HG02642 (cell line): Measurements from ENCODE around the gene LTBP1.
"Not testable (repeated sequence)": the region's sequence is repeated elsewhere in the genome, so short reads cannot be mapped to it uniquely, and the experiment has no call there.

Experiments
- ATAC-seq: cut with Tn5 transposase; IDR thresholded peaks from one replicate; pipeline ENCODE4 v1.9.1; 2021; ENCODE audit warnings: mild to moderate bottlenecking; ENCODE audit not compliant: unreplicated experiment, poor library complexity

Gene LTBP1

GRCh38 chr2:33383855-33384598 is 437.3 kb downstream of the LTBP1 start:
- ATAC-seq: no peak

- no peak for ATAC-seq
Observed at GRCh38 chr2:33384599-33384961, 437.8 kb downstream of the LTBP1 start.

- no peak for ATAC-seq
Observed at GRCh38 chr2:33388996-33389395, 442.2 kb downstream of the LTBP1 start.

DNA sequence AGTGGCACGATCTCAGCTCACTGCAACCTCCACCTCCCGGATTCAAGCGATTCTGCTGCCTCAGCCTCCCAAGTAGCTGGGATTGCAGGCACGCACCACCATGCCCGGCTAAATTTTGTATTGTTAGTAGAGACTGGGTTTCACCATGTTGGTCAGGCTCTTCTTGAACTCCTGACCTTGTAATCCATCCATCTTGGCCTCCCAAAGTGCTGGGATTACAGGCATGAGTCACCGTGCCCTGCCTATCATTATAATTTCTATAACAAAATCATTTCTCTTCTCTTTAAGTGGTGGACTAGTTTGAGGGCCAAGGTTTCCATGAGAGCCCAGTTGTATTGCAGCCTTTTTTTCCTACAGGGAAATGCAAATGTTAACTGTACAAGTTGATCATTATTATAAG is 442.9 kb downstream of the LTBP1 start:
- not testable (repeated sequence) for ATAC-seq

DNA sequence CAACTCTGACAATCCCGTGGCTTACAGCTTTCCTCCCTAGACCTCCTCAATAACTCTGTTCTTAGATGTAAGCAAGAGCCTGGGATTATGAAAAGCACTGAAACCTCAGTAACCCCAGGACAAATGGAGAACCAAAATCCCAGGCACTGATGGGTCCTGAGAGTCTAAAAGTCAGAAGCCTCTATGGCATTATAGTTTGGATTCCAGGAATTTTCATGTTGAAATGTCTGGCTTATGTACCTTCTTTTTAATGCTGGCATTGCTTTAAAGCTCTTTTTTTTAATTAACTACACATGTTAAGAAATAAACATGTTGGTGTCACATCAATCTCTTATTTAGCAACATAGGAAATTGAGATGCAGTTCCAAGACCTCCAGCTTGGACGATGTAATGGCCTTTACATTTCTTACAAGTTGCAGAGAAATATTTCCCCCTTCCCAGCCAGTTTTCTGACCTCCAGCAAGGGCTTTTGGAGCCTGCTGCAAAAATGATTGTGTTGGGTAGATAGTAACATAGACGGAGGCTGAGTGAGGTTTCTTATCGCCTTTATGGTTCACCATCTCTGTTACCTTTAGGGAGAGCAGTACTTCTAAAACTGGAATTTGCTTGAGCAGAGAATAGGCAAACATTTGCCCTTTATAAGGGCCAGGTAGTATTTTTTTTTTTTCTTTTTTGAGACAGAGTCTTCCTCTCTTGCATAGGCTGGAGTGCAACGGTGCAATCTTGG is 444.9 kb downstream of the LTBP1 start:
- no peak for ATAC-seq

DNA sequence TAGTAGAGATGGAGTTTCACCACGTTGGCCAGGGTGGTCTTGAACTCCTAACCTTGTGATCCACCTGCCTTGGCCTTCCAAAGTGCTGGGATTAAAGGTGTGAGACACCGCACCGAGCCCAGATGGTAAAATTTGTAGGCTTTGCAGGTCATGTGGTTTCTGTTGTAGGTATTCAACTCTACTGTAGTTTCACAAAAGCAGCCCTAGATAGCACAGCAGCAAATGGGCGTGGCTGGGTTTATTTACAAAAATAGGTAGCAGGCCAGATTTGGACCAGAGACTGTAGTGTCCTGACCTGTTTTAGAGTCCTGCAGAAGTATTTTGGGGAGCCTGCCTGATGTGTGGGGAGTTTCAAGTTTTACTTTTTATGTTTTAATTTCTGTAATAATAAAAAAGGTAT is 445.6 kb downstream of the LTBP1 start:
- no peak for ATAC-seq

DNA sequence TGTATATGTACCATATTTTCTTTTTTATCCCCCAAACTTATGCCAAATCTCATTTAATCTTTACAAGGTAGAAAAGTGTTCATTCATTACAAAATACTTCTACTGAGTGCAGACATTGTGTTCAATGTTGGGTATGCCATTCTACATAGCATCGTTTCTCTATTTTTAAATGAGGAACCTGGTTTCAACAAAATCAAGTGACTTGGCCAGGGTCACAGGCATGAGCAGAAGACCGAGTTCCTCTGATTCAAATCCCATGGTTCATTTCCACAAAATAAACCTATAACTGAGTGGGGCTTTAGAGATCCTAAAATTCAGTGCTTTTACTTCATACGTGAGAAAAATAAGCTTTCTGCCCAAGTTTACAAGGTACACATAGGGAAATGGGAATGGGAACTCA is 448.3 kb downstream of the LTBP1 start:
- no peak for ATAC-seq

DNA sequence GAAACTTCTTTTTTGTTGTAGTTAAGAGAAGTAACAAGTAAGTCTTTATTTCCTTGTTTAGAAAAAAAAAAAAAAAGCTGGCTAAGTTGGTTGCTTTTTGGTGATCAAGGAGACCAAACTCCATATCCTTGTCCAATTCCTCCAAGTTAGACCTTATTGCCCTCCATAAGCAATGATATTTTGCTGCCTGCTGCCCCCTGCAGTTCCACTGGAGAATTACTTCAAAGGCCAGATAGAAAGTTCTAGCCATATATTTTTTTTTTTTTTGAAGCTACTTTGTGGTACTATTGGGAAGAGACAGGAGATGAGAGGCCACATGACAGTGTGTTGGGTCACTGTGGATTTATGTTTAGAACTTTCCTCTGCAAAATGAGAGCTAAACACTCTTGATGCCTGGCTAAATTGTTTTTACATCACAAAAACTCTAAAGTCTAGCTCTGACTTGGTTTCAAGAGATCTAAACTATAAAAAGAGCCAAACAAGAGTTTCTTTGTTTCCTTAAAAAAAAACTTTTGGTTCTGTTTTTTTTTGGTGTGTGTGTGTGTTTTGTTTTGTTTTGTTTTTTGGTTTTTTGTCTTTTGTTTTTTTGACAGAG is 449.0 kb downstream of the LTBP1 start:
- no peak for ATAC-seq

DNA sequence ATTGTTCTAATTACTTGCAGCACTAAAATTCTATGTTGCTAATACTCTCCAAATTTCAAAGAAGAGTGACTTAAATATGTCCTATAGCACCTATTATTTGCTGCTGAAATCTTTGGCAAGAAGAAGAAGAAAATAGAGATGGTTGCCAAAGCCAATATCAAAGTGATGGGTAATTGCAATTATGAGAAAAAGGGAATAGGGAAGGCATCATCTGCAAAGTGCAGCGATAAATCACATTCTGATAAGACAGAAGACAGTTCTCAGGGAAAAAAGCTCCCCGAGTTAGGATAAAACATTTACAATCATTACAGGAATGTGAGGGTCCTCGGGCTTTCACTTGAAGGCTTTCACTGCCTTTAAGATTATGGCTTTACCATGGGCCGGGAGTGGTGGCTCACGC is 457.6 kb downstream of the LTBP1 start:
- ATAC-seq: no peak

GRCh38 chr2:33406622-33407021 is 459.9 kb downstream of the LTBP1 start:
- no peak for ATAC-seq

DNA sequence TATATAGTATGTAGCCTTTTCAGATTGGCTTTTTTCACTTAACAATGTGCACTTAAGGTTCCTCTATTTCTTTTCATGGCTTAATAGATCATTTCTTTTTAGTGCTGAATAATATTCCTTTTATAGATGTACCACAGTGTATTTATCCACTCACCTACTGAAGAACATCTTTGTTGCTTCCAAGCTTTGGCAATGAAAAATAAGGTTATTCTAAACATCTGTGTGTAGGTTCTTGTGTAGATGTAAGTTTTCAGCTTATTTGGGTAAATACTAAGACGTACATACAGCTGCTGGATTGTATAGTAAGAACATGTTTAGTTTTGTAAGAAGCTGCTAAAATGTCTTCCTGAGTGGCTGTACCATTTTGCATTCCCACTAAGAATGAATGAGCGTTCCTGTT is 461.4 kb downstream of the LTBP1 start:
- no peak for ATAC-seq

DNA sequence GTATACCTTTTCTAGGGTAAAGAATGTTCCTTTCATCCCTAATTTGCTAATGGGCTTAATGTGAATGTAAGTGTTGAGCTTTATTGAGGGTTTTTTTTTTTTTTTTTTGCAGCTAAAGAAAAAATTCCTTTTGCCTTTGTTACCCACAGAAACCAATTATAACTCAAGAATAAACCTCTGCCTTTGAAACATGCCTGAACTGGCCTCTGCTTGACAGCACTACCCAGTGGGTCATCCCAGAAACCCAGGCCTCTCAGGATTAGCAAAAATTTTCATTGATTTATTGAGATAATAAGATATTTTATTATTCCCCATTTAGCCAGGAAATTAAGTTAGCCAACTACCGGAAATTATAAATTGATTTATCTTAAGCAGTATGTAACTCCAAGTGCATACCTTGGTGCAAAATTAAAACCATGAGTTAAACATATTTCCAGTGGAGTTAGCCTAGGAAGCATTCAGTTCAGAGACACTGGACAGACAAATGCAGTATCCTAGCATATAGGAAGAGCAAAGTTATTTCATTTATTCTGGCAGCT is 462.7 kb downstream of the LTBP1 start:
- ATAC-seq: no peak

DNA sequence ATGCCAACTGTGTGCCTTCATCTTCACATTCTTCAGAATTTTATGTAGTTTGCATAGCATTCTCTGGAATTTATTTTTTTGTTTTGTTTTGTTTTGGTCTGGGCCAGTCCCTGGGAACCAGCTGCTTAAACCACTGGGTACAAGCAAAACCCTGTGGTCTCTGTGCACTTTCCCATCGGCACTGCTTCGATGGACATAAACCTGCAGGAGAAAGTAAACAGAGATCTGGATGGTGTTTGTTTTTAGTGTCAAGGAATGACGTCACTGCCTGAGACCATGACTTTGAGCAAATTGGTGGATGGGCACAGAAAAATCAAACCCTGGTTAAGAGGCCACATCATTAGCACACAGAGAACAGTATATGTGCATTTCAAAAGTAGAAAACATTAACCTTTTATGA is 465.0 kb downstream of the LTBP1 start:
- no peak for ATAC-seq

DNA sequence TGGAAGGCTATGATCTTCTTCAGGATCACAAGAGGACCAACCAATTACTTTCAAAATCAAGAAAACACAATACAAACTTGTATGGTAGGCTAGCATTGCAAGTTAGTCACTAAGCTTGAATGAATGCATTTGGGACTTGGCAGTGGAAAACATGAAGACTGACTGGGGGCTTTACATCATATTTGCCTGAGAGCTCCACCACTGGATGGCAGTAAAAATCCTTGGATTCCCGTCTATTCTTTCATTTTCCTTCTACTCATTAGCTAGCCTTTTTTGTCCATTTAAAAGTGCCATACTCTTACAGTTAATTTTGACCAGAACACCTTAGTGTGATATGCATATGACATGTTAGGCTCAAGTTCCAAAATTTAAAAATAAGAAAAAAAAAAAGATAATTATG is 466.2 kb downstream of the LTBP1 start:
- ATAC-seq: no peak

GRCh38 chr2:33419581-33420200 is 472.9 kb downstream of the LTBP1 start:
- ATAC-seq: no peak

DNA sequence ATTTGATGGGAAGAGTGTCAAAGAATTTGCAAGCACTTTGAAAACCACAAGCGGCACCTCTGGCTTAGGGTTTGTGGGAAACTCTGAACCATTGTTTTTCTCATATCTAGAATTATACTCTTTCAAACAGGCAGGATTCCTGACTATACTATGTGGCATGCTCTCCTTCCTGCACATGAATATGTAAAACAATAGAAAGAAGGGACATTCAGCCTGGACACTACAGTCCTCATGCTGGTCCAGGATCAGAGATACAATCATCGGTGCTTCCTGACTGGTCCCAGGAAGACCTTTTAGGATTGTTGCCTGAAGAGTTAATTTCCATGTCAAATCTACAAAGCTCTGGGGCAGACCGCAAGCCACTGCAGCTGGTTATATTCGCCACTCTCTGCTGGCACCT is 474.0 kb downstream of the LTBP1 start:
- no peak for ATAC-seq

DNA sequence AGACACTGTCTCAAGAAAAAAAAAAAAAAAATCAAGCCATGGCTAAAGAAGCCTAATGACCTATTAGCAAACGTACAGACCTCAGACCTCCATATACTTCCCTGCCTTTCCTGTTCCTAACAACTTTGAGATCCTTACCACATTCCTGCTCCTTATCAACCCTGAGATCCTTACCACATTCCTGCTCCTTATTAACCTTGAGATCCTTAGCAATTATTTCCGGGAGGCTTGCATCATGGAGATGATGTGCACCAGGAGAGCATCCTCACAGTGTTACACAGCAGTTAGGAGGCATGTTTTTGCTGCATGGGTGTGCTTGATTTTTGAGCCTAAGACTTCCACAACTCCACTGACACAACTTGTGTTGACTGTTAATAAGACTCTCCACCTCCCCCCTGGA is 475.1 kb downstream of the LTBP1 start:
- ATAC-seq: no peak

DNA sequence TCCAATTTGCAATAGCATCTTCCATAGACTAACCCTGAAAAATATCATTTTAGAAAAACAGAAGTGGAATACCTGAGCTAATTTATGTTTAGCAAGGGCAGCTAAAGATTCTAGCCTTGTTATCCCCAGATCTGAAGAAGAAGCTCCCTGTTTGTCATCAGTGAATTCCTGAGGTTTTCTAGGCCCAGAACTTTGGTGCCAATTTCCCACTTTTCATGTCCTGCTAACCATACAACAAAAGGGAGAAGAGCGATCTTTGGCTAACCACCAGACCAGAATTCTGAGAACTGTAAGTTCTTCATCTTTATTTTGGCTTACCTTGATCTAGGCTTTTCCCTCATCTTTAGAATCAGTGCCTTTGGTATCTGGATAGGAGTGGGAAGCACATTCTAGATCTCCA is 478.4 kb downstream of the LTBP1 start:
- ATAC-seq: no peak

DNA sequence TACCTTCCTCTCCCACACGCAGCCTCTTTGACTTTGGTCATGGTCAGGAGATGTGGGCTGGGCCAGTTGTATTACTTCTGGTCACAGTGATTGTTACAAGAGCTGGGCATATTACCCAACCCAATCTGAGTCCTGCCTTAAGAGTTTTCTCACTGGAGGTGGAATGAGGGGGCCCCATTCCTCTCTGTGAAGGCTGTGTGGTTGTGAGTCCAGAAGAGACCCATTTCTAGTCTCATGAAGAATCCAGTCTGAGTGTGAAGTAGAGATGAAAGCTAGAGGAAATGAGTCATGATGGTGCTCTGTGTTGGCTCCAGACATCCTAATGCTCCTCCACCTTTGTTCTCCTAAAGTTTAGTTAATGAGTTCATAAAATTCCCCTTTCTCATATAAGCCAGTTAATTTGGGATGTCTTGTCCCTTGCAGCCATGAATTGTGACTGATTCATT is 478.9 kb downstream of the LTBP1 start:
- ATAC-seq: no peak

GRCh38 chr2:33426666-33427231 is 480.0 kb downstream of the LTBP1 start:
- no peak for ATAC-seq

- ATAC-seq: no peak
Observed at GRCh38 chr2:33430077-33430476, 483.3 kb downstream of the LTBP1 start.
